ENCODE results near the gene USP2.

GRCh38 chr11:119422809-119423508, 41.5 kb upstream of the USP2 start, which contains the start of gene THY1:
- TF ChIP-seq, protein P1, sequence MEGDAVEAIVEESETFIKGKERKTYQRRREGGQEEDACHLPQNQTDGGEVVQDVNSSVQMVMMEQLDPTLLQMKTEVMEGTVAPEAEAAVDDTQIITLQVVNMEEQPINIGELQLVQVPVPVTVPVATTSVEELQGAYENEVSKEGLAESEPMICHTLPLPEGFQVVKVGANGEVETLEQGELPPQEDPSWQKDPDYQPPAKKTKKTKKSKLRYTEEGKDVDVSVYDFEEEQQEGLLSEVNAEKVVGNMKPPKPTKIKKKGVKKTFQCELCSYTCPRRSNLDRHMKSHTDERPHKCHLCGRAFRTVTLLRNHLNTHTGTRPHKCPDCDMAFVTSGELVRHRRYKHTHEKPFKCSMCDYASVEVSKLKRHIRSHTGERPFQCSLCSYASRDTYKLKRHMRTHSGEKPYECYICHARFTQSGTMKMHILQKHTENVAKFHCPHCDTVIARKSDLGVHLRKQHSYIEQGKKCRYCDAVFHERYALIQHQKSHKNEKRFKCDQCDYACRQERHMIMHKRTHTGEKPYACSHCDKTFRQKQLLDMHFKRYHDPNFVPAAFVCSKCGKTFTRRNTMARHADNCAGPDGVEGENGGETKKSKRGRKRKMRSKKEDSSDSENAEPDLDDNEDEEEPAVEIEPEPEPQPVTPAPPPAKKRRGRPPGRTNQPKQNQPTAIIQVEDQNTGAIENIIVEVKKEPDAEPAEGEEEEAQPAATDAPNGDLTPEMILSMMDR (IDR thresholded peaks at IDR 0.05) = no peak
- TF ChIP-seq POLR2A (IDR thresholded peaks at IDR 0.05) = no peak
